Astrocyte of the spinal cord (primary cell): ENCODE results near the gene IL17RD.

Experiments
- DNase-seq: peaks from one replicate; pipeline ENCODE4 v3.0.0; 2011; ENCODE audit warnings: low read depth, low spot score
- H3K4me3 ChIP-seq: 2 replicates; pipeline ENCODE4 v1.5.1; 2011; ENCODE audit warnings: low read depth, mild to moderate bottlenecking, low read length, moderate library complexity
- CTCF ChIP-seq: IDR thresholded peaks from 2 replicates; pipeline ENCODE4 v1.5.1; 2012; ENCODE audit warnings: low read depth, mild to moderate bottlenecking, low read length, inconsistent platforms
- in situ Hi-C: cut with HindIII; loops from 2 replicates; pipeline ENCODE4 v1.10.0; 2017; ENCODE audit warnings: low sequenced_read_pairs

Gene IL17RD

DNA sequence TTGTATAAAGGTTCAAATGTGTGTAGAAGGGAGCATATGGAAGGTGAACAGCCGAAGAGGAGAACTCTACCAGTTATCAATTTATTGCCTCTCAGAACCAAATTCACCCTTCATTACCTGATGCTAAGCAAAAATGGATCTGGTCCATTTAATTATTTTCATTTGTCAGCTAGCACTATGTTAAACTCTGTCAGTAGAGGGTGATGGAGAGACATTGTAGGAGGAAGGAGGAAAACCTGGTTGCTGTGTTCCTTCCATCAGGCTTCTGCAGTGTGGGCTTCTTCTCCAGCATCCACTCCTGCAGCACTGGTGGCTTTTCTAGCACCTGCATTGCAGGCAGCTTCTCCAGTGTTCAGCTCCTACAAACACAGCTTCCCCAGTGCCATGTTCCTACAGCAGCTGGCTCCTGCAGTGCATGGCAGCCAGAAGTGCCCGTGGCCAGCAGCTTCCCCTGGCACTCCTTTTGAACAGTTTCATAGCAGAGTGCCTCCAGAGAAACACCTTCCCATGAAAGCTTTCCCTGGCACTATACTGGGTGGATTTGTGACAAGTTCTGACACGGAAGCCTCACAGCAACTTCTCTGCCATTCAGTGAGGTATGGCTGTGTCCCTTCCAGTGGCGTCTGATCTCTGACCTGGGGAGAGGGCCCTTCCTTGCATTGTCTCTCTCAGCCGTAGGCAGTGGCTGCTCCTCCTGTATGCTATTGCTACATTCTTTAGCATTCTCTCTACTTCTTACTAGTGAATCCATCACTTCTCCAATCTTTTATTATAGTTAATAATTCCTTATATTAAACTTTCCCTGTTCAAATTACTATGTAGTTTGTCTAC lies 14.6 kb upstream of the IL17RD start:
- no peak overlapping the region for H3K4me3 ChIP-seq
- in situ Hi-C loops = no loop called here
- no peak for DNase-seq
- TF ChIP-seq CTCF = peak; percentile 47

GRCh38 chr3:57176045-57176444 lies 10.9 kb upstream of the IL17RD start:
- H3K4me3 ChIP-seq = no peak overlapping the region
- no peak for DNase-seq
- in situ Hi-C loops = no loop called here
- no peak for TF ChIP-seq CTCF

GRCh38 chr3:57173687-57174086 lies 8.5 kb upstream of the IL17RD start:
- H3K4me3 ChIP-seq = no peak overlapping the region
- TF ChIP-seq CTCF = no peak
- DNase-seq = no peak
- in situ Hi-C loops = no loop called here

- in situ Hi-C loops = no loop called here
- DNase-seq = no peak
- no peak overlapping the region for H3K4me3 ChIP-seq
- no peak for TF ChIP-seq CTCF
These were observed 5.8 kb upstream of the IL17RD start for GRCh38 chr3:57170946-57171345.

DNA sequence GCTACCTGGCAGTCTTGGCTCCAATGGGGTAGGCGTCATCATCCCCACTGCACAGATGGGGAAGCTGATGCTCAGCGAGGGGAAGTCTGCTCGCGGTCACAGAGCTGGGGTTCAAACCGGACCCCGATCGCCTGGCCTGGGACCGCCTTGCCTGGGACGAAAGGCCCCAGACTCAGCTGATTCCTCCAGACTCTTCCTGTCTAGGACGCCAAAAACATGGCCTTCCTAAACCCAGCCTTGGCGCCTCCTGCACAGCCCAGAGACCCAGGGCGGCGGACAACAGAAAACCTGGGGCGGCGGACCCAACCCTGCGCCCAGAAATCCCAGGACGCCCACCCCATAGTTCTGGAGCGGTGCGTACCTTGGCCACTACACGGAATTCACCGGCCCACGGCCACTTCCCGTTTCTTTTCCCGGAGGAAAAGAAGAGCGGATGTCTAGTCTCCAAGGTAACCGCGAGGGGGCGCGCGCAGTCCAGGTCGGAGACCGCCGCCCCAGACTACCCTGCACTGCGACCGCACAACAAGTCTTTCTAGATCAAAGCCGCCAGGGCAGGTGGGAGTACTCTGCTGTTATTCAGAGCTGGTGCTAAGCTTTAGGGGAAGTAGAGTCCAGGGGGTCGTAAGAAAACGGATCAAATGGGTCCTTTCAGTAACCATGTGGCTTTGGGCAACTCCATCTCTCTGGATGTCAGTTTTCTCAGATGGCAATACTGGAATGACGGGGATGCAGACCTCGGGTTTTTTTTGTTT lies 4.9 kb upstream of the IL17RD start:
- DNase-seq = peak; percentile 72

DNA sequence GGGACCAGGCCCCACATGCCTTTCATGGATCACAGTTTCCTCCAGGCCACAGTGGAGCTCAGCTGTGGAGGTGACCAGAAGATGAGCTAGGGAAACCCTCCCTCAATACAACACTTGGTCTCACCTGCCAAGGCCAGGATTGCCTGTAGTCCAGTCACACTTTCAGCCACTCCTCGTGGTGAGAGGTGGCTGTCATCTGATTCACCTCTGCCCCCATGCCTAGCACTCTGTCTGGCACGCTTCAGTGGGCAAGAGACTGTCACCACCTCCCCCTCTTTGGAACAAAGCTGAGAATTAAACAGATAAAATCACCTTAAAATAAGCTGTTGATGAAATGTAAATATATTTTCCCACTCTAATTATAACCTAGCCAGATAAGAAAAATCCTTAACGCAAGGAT lies 4.0 kb upstream of the IL17RD start:
- no peak for TF ChIP-seq CTCF
- in situ Hi-C loops = no loop called here

More for the DNA sequence above, 4.9 kb upstream of the IL17RD start:
- H3K4me3 ChIP-seq = peak overlapping the region; percentile 42
- in situ Hi-C loops = no loop called here
- peak; percentile 85 for TF ChIP-seq CTCF

More for the DNA sequence above, 4.0 kb upstream of the IL17RD start:
- DNase-seq = no peak
- no peak overlapping the region for H3K4me3 ChIP-seq
